ENCODE results near the gene PHLDB3. TPM values are rescaled to one million over a fixed set of nuclear protein-coding genes. Genes with fewer than 3 reads are reported as not detected.

PHLDB3 gene
- polyA plus RNA-seq (2011; rRNA removed) (4.0 and 5.3 TPM in 2 replicates), polyA minus RNA-seq (2011; rRNA and poly(A)+ RNA removed) (2.5 and 3.6 TPM in 2 replicates)

DNA sequence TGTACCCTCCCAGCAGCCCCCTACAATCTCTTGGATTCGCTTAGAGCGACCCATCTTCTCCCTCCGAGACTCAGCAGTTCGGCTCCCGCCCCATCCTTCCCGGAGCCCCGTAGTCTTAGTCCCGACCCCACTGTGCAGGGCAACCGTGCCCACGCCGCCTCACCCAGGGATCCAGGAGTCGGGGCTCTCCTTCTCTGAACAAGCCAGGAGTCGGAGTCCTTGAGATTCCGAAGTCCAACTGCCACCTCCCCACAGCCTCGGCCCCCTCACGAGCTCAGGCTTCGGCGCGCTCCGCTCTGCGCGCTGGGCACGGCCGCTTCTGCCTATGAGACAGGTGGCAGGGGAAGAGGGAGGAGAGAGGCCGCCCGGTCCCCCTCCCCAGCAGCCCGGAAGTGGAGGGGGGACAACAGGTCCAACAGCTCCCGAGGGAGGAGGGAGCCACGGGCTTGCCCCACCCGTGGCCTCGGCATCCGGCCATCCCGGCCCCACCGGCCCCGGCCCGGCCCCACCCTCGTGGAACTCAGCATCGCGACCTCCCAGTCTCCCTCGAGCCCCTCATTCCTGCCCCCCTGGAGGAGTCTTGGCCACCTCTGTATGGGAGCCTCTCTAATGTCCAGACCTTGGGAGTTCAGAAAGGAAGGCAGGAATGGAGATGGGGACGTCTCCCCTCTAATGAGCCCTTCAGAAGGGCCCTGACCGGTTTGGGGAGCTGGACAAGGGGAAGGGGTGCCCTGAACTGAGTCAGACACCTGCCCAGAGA lies at the start of gene PHLDB3:
TSS of gene PHLDB3 (minus strand) at position 321 of the 760 bp plus-strand sequence. CDS start 628 bp downstream, outside the sequence.
- Histone ChIP-seq H3K36me3 (ENCODE audit: control insufficient read depth, insufficient read depth, low read length) (peaks cover 11% of the 10 kb centered on the region), H3K4me3 (ENCODE audit: low read depth, low read length) (peak within 1 kb of the TSS; percentile 53), H3K27me3 (ENCODE audit: control insufficient read depth, insufficient read depth, low read length) (no peaks in the 10 kb centered on the region)
- DNase-seq (ENCODE audit: low read depth) = no peak
- POLR2A ChIA-PET = interaction anchor here (0.6 kb wide), 1 partner anchor 28 kb away, joined by 4 read pairs; no protein-coding TSS in a partner anchor
- TF ChIP-seq, protein P1, sequence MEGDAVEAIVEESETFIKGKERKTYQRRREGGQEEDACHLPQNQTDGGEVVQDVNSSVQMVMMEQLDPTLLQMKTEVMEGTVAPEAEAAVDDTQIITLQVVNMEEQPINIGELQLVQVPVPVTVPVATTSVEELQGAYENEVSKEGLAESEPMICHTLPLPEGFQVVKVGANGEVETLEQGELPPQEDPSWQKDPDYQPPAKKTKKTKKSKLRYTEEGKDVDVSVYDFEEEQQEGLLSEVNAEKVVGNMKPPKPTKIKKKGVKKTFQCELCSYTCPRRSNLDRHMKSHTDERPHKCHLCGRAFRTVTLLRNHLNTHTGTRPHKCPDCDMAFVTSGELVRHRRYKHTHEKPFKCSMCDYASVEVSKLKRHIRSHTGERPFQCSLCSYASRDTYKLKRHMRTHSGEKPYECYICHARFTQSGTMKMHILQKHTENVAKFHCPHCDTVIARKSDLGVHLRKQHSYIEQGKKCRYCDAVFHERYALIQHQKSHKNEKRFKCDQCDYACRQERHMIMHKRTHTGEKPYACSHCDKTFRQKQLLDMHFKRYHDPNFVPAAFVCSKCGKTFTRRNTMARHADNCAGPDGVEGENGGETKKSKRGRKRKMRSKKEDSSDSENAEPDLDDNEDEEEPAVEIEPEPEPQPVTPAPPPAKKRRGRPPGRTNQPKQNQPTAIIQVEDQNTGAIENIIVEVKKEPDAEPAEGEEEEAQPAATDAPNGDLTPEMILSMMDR (IDR thresholded peaks at IDR 0.05; ENCODE audit: insufficient read depth, low read depth, low read length) = 0 out of 2 replicates have a peak, but pooled peaks have one; percentile 8
- CTCF ChIA-PET = interaction anchor here (0.5 to 3.0 kb wide), 12 partner anchors 9 to 72 kb away, joined by 3 to 25 read pairs (median 3); no protein-coding TSS in a partner anchor

GRCh38 chr19:43553656-43554055 lies 49.1 kb upstream of the PHLDB3 start:
- ChIA-PET POLR2A (no interaction called here), CTCF (interaction anchor here (1.3 to 6.3 kb wide), 5 partner anchors 11 to 257 kb away, joined by 4 to 39 read pairs (median 32); partner anchors contain the start of genes IRGQ, PINLYP, XRCC1 and ZNF576)
- Histone ChIP-seq H3K36me3 (ENCODE audit: control insufficient read depth, insufficient read depth, low read length) (peaks cover 20% of the 10 kb centered on the region), H3K27me3 (ENCODE audit: control insufficient read depth, insufficient read depth, low read length) (no peaks in the 10 kb centered on the region), H3K4me3 (ENCODE audit: low read depth, low read length) (no peak overlapping the region)
- TF ChIP-seq, protein P1 (IDR thresholded peaks at IDR 0.05; ENCODE audit: insufficient read depth, low read depth, low read length) = no peak
- no peak for DNase-seq (ENCODE audit: low read depth)

DNA sequence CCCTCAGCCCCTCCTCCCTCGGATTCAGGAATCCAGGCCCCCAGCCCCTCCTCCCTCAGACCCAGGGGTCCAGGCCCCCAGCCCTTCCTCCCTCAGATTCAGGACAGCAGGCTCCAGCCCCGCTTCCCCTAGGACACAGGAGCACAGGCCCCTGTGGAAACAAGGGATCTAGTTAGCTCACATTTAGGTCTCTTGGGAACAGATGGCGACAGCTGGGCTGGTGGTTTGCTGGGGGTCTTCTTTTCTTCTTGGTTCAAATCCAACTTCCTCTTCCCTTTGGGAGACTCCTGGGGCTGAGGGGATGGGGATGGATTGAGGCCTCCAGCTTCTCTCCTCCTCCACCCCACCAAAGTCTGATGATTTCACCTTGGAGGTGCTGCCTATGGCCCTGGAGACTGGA lies 48.1 kb upstream of the PHLDB3 start:
- POLR2A ChIA-PET = no interaction called here

DNA sequence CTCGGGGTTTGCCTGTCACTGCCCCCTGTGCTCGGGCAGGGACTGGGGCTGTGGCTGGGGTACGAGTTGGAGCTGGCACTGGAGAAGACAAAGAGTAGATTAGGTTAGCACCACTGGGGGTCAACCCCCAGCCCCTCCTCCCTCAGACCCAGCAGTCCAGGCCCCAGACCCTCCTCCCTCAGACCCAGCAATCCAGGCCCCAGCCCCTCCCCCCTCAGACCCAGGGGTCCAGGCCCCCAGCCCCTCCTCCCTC lies 47.6 kb upstream of the PHLDB3 start:
- ChIA-PET CTCF (interaction anchor here (6.3 kb wide), 1 partner anchor 16 kb away, joined by 39 read pairs; no protein-coding TSS in a partner anchor), POLR2A (no interaction called here)
- H3K4me3 ChIP-seq (ENCODE audit: low read depth, low read length) = no peak overlapping the region
- H3K36me3 ChIP-seq (ENCODE audit: control insufficient read depth, insufficient read depth, low read length) = peaks cover 20% of the 10 kb centered on the region
- H3K27me3 ChIP-seq (ENCODE audit: control insufficient read depth, insufficient read depth, low read length) = no peaks in the 10 kb centered on the region
- no peak for DNase-seq (ENCODE audit: low read depth)
- TF ChIP-seq, protein P1 (IDR thresholded peaks at IDR 0.05; ENCODE audit: insufficient read depth, low read depth, low read length) = no peak

More for the DNA sequence above, 48.1 kb upstream of the PHLDB3 start:
- Histone ChIP-seq H3K4me3 (ENCODE audit: low read depth, low read length) (no peak overlapping the region), H3K27me3 (ENCODE audit: control insufficient read depth, insufficient read depth, low read length) (no peaks in the 10 kb centered on the region), H3K36me3 (ENCODE audit: control insufficient read depth, insufficient read depth, low read length) (peaks cover 20% of the 10 kb centered on the region)
- DNase-seq (ENCODE audit: low read depth) = no peak
- CTCF ChIA-PET = interaction anchor here (1.3 to 6.3 kb wide), 2 partner anchors 9 to 16 kb away, joined by 4 to 39 read pairs; no protein-coding TSS in a partner anchor
- TF ChIP-seq, protein P1 (IDR thresholded peaks at IDR 0.05; ENCODE audit: insufficient read depth, low read depth, low read length) = no peak

- ChIA-PET POLR2A (no interaction called here), CTCF (interaction anchor here (6.3 kb wide), 1 partner anchor 15 kb away, joined by 39 read pairs; no protein-coding TSS in a partner anchor)
- no peak for DNase-seq (ENCODE audit: low read depth)
- TF ChIP-seq, protein P1 (IDR thresholded peaks at IDR 0.05; ENCODE audit: insufficient read depth, low read depth, low read length) = no peak
- Histone ChIP-seq H3K4me3 (ENCODE audit: low read depth, low read length) (no peak overlapping the region), H3K27me3 (ENCODE audit: control insufficient read depth, insufficient read depth, low read length) (no peaks in the 10 kb centered on the region), H3K36me3 (ENCODE audit: control insufficient read depth, insufficient read depth, low read length) (peaks cover 21% of the 10 kb centered on the region)
These were observed 47.1 kb upstream of the PHLDB3 start for GRCh38 chr19:43551399-43552197.
